ENCODE data around the gene UBN1.

UBN1 gene

GRCh38 chr16:4864728-4865127 is 17.4 kb downstream of the UBN1 start:
- no peak for DNase-seq

DNA sequence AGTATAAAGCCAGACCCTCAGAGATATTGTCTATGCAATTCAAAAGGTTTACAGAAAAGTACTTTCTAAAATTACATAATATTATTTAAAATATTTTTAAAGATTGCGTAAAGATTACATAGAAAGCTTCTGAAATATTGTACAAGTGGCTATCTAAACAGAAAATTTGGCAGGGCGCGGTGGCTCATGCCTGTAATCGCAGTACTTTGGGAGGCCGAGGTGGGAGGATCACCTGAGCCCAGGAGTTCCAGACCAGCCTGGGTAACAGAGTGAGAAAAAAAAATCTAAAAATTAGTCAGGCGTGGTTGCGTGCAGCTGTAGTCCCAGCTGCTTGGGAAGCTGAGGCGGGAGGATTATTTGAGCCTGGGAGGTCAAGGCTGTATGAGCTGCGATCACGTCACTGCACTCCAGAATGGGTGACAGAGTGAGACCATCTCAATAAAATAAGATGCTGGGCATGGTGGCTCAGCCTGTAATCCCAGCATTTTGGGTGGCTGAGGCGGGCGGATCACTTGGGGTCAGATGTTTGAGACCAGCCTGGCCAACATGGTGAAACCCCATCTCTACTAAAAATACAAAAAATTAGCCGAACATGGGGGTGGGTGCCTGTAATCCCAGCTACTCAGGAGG is 18.1 kb downstream of the UBN1 start:
- DNase-seq: no peak

- DNase-seq: no peak
Measured at GRCh38 chr16:4866586-4866985, 19.3 kb downstream of the UBN1 start.

DNA sequence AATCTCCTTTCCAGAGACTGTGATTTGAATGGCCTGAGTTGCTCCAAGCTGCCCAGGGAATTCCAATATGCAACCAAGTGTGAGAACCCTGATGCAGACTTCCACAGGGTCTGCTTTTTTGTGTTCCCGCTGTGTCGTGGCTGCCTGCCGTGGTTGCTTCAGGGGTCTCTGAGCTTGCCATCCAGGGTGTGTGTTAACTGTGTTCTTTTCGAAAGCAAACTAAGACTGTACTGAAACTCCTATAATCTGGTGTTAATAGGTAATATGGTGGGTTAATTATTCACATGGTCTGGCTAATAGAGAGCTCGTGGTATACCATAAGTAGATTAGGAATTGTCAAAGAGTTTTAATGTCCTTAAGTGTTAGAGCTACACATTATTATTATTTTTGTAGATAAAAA is 20.7 kb downstream of the UBN1 start:
- DNase-seq: no peak

GRCh38 chr16:4868535-4868934 is 21.3 kb downstream of the UBN1 start:
- DNase-seq: no peak

DNA sequence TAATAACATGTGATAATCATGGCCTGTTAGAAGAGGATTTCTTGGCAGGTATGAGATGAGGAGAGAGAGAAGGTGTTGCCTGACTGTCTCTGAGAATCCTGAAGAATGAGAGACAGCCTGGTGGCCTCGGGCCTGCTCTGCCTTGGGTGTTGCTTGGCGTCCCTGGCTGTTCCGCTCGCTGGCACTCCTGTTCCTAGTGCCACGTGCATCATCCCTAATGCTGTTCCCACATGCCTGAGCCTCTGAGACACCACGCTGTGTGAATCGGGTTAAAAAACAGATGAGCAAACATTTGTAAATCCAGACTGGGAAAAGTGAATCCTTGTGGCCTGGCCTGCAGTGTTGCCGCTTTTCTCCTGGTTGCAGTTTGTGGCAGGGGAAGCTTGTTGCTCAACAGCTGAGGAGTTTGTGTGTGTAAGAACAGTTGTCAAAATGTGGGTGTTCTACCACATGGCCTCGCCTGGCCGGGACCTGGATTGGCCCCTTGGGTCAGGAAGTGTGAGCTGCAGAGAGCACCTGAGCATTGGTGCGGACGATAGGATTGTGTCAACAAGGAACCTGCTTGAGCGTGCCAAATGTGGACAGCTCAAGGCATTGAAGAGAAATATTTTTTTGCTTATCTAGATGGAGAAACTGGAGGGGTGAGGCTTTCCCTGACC is 22.0 kb downstream of the UBN1 start:
- DNase-seq: no peak

DNA sequence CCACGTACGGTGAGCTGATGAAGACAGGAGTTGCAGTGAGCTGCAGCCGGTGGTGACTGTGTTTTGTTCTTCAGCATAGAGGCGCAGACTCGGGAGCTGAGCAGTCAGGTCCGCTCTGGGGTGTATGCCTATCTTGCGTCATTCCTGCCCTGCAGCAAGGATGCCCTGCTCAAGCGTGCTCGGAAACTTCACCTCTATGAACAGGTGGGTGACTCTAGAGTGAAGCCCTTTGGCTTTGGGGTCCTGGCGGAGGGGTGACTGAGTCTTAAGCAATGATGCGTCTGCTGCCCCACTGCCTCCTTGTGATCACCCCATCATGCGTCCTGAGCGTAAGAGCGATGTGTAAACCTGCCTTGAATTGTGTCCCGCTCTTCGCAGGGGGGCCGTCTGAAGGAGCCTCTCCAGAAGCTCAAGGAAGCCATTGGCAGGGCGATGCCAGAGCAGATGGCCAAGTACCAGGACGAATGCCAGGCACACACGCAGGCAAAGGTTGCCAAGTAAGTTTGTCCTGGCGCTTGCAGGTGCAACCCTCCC is 22.9 kb downstream of the UBN1 start:
- DNase-seq: no peak

DNA sequence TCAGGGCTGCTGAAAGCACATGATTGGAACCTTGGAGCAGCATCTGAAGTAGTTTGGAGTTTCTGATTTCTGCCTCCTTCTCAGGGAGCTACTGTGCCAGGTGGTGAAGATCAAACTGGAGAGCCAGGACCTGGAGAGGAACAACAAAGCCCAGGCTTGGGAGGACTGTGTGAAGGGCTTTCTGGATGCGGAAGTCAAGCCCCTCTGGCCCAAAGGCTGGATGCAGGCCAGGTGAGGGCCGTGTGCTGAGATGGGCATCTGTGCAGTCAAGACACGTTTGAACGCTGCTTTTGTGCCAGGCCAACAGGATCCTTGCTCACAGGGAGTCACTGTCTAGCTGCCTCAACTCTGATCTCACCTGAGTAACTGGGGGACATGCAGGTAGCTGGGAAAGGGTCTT is 23.8 kb downstream of the UBN1 start:
- no peak for DNase-seq

DNA sequence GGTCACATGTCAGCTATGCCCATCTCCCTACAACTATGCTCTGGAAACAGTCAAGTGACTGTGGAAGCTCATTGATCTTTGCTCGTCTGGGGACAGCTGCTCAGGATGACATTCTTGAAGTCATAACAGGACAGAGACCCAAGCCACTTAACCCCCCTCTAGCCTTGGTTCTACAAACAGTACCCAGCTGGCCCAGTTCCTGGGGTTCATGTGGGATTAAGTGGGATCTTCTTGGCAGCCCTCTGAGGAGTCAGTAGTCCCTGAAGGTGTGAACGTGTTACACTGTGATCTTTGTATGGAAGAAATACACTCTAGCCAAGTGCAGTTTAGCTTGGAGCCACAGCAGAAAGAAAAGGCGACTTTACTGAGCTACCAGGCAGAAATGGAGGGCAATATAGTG is 25.8 kb downstream of the UBN1 start:
- DNase-seq: no peak

DNA sequence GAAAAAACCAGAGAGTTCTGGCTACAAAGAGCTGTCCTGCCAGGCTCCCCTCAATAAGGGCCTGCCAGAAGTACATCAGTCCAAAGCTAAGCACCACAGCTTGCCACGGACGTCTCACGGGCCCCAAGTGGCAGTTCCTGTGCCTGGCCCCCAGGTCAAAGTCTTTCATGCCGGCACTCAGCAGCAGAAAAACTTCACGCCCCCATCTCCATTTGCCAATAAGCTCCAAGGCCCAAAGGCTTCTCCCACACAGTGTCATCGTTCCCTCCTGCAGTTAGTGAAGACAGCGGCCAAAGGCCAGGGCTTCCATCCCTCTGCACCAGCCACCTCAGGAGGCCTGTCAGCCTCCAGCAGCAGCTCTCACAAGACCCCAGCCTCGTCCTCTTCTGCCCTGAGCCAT is 27.4 kb downstream of the UBN1 start:
- no peak for DNase-seq

- no peak for DNase-seq
Measured at GRCh38 chr16:4876646-4877379, 29.5 kb downstream of the UBN1 start.

GRCh38 chr16:4877380-4877685 is 30.1 kb downstream of the UBN1 start:
- no peak for DNase-seq

GRCh38 chr16:4879049-4879448 is 31.8 kb downstream of the UBN1 start:
- no peak for DNase-seq

- no peak for DNase-seq
Measured at GRCh38 chr16:4880006-4880580, 32.8 kb downstream of the UBN1 start.

- DNase-seq: no peak
Measured at GRCh38 chr16:4882000-4882632, 34.8 kb downstream of the UBN1 start.

GRCh38 chr16:4882633-4883285 is 35.5 kb downstream of the UBN1 start:
- DNase-seq: no peak

DNA sequence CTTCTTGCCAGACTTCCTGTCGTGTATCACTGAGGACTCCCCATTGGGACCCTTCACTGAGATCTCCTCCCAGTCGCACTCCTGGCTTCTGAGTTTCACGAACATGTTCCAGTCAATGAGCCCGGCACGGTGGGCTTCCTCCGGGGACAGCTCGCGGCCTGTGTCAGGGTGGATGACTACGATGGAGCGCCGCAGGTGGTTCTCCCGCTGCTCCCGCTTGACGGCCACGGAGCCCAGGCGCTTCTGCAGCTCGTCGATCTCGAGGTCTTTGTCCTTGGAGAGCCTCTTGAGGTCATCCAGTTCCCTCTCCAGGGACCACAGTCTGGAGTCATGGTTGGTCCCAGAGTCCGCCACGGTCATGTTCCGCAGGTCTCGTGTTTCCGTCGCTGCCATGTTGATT is 36.2 kb downstream of the UBN1 start:
- no peak for DNase-seq

DNA sequence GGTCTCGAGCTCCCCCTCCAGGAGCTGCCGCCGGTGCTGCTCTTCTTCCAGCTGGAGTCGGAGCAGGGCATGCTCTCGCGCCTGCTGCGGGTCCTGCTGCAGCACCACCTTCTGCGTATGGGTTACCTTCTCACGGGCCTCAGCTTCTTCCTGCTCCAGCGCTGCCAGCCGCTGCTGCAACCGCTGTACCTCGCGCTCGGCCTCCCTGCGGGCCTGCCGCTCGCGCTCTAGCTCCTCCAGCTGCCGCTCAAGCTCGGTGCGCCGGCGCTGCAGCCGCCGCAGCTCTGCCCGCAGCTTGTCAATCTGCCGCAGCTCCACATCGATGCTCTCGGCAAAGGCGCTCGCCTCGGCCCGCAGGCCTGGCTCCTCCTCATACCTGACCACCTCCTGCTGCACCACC is 36.9 kb downstream of the UBN1 start:
- DNase-seq: no peak

DNA sequence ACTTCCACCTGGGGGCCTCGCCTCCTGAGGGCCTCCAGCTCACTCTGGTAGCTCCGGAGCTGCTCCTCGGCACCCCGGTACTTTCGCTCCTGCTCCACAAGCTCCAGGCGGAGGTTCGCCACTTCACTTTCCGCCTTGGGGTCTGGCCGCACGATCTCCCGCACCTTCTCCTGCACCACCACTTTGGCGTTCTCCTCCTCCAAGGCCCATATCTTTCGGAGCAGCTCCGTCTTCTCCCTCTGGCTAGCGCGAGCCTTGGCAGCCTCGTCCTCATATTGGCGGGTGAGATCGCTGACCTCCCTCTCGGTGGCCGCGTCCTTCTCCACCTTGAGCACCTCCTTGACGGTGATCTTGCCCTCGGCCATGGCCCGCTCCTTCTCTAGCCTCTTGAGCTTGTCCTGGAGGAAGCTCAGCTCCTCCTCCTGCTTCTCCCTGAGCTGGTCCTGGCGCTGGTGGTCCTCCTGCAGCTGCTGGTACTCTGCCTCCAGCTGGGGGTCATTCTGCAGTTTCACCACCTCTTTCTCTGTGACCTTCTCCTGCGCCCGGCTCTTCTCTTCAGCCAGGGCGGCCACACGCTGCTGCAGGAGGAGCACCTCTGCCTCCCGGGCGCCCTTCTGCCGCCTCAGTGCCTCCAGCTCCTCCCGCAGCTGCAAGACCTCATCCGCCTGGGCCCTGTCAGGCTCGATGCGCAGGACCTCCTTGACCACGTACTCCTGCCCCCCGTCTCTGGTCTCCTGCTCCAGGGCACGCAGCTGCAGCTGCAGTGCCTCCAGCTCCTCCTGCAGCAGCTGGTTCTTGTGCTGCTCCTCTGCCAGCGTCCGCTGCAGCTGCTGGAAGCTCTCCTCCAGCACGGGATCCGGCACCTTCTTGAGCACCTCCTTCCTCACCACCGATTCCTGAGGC is 37.9 kb downstream of the UBN1 start:
- DNase-seq: no peak

DNA sequence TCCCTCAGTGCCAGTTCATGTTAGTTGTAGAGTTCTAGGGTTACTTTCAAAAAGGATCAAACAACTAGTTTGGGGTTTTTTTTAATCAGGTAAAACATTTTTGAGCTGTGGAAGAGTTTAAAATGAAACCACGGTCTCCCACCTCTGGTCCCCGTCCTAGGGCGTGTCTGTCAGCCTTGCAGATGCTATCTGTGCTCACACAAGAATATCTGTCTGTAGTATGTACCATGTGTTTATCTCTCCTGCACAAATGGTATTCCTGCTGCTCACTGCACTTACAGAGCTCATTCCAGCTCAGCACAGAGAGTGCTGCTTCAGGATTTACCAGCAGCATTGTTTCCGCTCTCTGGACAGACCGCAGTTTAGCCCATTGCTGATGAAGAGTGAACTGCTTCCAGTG is 38.9 kb downstream of the UBN1 start:
- DNase-seq: no peak

GRCh38 chr16:4888428-4889135 is 41.3 kb downstream of the UBN1 start:
- no peak for DNase-seq

Data from cortex of kidney (tissue), 1 donor.